NCI-H1417 (cell line): ENCODE data around the gene KCNQ4.

Source experiments
- DNase-seq, 3 experiments: peaks; one replicate each; lab custom pipeline; 2025; lab: John Stamatoyannopoulos, UW

Gene KCNQ4

DNA sequence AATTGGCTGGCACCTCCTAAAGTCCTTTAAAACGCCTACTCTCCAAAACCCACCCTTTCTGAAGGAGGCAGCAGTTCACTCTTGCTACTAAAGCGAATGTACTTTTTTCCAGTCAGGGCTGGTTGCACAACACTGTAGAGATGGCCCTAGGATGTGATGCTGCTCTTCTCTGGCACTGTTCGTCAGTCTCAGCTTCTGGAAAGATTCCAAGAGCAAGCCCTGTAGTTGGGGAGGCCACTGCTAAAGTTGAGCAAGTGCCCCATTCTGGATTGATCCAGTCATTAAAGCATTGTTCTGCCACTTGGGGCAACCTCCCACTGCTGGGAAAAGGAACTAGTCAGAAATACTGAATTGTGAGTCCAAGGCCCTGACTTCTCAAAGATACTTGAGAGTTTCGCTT lies 28.5 kb upstream of the KCNQ4 start:
- DNase-seq = no peak

DNA sequence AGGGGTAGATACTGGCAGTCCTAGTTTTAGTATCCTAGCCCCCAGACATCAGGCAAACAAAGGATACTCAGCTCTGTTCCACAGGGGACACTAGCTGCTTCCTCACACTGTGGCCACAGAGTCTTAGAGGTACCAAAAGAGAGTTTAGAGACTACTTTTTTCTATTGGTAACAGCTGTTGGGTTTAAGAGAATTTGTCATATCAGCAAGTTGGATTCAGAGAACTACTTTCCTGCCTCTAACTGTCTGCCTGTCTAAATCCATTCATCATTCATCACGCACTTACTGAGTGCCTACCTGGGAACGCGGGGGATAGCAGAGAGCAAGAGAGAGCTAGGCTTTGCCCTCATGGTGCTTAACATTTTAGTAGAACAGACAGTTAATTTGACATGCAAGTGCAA lies 27.1 kb upstream of the KCNQ4 start:
- DNase-seq = no peak

DNA sequence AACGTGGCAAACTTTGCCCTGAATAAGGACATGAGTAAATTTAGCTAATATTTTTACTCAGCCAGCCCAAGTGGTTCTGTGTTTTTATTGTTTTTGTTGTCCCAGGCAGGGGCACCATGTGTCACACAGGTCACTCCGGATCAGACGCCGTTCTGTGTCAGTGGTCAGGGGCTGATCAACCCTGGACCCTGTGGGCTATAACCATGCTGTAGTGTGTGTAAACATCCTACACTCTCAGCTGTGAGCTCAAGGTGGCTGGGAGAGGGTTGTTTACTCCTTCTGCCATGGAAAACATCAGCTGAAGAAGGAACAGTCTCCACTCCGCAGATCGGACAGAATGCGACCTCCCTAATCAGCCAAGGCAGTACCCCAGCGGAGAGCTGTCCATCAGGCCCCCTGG lies 26.5 kb upstream of the KCNQ4 start:
- DNase-seq = no peak

DNA sequence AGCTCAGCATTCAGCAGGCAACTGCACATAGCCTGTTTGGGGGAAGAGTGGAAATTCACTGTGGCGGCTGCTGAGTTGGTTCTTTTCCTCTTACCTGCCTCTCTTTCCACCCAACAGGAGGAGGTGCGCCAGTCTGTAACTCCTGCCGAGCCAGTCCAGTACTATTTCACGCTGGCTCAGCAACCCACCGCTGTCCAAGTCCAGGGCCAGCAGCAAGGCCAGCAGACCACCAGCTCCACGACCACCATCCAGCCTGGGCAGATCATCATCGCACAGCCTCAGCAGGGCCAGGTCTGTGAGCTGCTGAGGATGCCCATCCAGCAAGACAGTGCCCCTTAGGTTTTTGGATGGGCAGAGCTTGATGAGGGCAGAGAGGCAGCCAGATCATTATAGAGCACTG lies 25.6 kb upstream of the KCNQ4 start:
- no peak for DNase-seq

DNA sequence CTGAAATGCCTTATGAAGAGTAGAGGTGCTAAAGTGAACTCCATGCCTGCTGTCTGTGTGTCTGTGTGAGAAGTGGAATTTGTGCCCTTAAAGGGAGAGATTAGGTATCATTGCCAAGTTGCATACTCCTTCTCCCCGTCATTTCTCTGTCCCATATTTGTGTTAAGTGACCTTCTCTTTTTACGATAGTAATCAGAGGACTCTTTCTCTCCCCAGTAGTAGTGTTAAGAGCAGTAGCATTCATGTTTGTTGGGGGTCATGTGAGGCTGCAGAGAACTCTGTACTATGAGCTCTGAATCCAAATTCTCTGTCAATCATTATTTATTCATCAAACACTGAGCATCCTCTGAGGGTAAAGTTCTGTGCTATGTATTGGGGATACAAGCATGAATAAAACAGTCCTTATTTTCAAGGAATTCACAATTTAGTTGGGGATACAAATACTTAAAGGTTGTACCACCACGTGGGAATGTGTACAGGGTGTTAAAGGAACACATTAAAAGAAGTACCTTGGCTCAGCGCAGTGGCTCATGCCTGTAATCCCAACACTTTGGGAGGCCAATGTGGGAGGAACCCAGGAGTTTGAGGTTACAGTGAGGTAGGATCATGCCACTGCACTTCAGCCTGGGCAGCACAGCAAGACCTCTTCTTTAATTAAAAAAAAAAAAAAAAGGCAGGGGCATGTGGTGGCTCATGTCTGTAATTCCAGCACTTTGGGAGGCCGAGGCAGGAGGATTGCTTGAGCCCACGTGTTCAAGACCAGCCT lies 24.8 kb upstream of the KCNQ4 start:
- no peak for DNase-seq

DNA sequence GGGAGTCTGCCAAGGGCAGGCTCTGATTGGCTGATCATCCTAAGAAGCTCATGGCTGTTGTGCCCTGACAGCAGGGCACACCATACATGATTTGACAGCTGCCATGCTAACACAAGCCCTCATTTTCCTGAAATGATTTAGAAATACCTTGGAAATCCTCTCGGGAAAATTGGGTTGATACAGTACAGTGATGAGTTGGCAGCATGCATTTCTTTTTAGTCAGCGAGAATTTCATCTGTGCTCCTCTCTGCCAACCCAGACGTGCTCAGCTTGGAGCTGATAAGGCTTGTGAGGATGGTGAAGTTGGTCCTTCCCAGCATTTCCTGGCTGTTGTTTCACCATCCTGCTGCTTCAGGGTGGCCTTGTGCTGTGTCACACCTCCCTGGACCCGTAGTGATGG lies 22.6 kb upstream of the KCNQ4 start:
- DNase-seq = no peak

DNA sequence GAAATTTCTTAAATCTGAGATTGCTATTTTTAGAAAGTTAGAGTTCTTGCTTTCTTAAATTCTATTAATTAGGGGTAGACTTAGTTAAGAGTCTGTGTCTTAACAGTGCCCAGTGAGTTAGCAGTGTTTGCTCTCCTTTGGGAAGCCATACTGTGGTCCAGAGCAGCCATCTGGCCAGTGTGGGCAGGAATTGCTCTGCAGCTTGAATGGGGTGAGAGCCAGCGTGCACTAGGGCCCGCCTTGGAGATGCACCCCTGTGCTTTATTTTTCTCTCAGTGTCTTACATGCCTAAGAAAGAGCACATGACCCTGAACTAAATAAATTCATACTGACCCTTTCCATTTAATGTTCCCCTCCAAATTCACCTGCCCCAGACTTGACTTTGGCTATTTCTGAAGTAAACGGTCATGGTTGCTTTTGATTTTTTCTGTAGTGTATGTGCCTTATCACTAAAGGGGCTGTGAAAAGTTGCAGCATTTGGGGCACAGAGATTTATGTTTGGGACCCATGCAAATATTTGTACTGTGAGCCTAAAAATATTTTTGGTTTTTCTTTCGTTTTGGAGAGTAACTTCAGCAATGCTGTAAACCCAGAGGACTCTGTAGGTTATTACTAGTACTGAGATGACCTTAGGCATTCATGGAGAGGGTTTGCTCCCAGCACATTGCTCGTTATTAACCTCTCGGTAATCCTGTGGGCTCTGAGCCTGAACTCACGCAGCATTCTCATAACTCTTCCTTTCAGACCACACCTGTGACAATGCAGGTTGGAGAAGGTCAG lies 21.3 kb upstream of the KCNQ4 start:
- no peak for DNase-seq

DNA sequence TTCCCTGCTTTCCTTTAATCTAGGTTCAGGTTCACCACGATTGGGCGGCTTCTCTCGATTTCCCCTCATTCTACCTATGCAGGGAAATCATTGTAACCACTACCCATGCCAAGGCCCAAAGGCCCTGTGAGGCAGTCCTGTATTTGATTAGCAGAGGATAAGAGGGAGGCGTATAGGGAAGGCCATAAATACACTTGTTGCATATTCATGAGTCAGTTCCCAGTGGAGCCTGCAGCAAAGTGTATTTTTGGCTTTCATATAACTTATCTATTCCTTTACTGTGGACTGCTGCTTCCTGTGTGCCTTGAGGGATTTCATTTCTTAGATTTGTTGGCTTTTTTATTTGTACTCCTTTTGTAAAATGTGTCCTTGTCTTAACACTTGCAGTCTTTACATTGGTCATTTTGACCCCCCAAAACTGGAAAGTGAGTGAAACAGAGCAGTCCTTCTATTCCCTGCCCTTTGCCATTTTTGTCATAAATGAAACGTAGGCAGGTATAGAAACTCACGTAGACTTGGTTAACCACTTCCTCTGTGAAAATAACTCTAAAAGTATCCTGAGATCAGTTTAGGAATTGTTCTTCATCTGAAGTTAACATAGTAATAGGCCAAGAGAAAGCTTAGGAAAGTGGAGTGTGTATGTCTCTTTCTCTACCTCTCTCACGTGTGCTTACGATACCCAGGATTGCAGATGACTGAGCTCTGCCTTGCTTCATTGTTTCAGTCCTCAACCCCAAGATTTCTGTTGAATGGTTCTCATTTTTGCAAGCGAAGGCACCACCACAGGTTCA lies 19.6 kb upstream of the KCNQ4 start:
- no peak for DNase-seq

DNA sequence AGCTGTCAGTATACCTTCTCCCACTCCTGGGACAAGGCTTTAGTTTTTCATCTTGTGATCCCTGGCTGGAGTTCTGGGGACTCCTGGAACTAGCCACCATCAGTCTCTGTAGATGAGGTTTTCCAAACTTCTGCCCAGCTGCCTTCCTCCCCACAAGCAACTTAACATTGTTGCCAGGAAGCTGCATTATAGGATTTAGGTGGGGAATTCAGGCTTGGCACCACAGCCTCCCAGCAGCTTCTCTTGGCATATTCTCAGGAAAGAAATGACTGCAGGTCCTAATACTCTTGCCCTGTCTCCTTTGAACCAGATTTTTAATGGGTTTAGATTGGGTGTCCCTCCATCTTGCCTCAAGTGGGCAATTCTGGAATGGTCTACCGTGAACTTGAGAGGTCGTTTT lies 18.6 kb upstream of the KCNQ4 start:
- DNase-seq = no peak

DNA sequence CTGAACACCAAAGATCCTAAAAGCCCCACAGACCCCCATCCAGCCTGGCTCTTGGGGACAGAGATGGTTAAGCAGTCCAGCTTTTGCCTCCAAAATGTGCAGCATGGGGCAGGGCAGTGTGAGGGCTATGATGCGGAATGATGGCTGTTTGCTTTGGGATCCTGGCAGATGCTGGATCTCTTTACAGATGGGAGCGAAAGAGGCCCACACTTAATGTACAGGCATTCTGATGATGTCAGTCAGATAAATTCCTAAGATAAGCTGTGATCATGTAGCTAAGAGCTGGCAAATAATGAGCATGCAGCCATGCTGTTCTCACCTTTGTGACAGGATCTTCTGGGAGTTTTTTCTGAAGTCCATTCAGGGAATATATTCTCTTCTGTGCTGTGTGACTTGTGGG lies 17.6 kb upstream of the KCNQ4 start:
- DNase-seq = no peak

DNA sequence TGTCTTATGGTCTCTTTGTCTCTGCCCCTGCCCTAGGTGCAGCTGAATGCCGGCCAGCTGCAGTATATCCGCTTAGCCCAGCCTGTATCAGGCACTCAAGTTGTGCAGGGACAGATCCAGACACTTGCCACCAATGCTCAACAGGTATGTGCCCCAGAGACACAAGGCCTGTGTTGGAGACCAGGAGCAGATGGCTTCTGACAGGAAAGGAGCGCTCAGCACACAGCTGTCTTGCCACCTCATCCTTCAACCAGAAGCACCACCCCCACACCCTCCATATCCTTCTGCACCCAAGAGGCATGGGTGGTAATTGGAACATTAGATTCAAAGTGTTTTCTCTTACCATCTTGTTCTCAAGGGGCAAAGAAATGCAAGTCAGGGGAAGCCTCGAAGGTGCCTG lies 17.0 kb upstream of the KCNQ4 start:
- DNase-seq = no peak

DNA sequence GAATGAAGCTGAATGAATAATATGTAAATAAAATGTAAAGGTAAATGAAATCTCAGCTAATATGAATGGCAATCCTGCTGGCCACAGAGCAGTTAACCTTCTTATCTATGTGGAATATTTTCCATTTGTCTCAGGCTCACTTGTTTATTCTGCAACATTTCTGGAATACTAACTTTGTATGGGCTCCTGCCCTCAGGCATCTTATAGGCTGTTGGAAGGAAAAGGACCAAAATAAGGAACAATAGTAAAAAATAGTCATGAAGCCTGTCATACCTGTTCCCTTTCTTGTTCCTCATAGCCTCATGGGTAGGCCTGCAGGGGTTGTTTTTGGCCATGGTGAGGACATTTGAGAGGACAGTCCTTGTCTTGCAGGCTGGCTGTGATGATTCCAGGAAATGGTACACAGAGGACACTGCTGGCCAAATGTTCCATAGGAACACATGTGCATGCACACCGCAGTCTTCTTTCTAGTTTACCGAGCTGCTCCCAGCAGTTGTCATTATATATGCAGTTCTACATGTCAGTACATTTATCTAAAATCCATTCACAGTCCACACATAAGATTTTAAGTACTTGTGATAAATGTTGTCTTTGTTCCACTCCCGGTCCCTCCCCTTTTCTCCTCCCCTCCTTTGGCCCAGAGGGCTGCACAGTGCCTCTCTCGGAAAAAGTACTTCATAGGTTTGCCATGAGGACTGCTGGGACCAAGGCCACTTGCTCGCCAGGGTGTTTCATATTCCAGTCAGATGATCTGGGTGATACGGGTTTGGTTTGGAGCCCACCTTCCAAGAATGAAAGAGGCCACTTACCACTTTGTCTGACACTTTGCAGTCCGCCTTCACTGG lies 15.2 kb upstream of the KCNQ4 start:
- DNase-seq = no peak

DNA sequence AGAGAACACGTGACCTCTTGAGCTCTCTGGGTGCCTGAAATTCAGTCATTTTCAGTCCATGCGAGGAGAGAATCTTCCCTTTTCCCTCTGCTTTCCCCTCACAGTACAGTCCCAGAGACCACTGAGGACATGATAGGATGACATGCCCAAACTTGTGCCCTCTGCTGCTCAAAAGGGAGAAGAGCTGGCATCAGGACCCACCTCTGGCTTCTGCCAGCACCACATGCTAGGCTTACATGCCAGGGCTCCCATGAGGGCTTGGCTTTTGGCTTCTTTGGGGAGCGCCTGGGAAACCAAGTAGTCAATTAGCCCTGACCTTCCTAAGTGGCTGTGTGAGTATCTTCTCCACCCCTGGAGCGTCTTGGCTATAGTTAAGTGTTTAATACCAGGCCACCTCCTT lies 13.8 kb upstream of the KCNQ4 start:
- DNase-seq = peak in 1 of 3 experiments; percentile 7

DNA sequence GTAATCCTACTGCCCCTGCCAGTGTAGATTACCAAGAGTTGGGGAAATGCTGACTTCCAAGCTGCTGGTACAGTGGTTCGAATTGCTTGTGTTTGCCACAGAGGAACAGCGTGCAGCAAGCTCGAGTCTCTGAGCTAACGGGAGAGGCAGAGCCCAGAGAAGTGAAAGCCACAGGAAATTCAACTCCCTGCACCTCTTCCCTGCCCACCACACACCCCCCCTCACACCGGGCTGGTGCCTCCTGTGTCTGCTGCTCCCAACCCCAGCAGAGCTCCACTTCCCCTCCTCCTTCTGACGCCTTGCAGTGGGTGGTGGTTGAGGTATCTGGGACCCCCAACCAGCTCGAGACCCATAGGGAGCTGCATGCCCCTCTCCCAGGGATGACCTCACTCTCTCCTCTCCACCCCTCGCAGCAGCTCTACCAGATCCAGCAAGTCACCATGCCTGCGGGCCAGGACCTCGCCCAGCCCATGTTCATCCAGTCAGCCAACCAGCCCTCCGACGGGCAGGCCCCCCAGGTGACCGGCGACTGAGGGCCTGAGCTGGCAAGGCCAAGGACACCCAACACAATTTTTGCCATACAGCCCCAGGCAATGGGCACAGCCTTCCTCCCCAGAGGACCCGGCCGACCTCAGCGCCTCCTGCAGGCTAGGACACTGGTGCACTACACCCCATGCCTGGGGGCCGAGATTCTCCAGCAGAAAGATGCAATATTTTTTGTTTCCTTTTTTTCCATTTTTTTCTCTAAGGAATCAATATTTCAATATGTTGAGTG lies 13.1 kb upstream of the KCNQ4 start:
- DNase-seq = no peak

DNA sequence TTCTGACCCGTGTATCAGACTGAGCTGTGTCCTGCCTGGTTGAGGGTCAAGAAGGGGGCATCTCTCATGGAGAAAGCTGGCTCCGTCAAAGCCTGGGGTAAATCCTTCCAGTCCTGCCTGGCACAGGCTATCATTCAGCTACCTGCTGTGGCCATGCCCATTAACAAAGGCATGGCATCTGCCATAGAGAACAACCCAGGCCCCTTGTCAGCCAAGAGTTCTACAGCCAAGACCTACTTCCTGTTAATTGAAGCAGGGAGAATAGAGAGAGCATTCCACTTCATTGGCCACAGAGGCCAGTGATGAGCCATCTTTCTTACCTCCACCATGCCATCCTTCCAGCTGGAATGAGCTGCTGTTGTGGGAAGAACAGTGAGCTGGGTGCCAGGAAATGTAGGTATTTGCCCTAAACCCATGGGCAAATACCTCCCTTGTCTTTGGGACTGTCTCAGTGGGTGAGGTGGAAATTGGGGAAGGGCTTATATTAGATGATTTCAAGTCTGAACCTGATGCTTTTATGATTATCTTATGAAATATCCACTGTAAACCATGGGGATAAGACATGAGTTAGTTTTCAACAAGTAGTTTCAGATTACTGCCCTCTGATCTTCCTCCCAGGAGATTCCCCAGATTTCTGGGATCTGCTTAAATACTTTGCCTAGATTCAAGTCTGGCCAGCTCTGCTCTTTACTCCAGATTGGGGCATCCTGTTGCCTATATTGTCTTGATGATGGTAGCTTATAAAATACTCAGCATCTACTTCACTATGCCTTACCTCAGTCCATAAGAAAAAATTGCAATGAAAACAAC lies 11.2 kb upstream of the KCNQ4 start:
- no peak for DNase-seq

DNA sequence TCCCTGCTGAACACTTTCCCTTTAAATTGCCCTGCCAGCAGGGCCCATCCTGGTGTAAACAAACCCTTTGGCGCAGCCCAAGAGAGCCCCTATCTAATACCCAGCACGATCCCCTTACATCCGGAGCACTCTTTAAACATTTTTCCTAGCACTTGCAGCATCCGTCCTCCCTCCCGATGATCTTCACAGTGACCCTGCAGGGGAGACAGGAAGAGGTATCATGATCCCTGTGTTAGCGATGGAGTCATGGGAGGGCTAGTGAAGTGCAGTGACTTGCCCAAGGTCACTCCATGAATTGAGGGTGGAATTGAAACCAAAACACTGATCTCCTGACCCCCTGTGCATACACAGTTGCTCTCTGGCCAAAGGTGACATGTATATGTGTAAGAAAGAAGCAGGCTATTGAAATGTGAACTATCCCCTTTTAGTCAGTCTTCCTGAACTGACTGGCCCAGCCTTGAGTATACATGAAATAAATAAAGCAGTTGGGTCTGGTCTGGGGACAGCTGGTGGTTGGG lies 9.8 kb upstream of the KCNQ4 start:
- DNase-seq = no peak

DNA sequence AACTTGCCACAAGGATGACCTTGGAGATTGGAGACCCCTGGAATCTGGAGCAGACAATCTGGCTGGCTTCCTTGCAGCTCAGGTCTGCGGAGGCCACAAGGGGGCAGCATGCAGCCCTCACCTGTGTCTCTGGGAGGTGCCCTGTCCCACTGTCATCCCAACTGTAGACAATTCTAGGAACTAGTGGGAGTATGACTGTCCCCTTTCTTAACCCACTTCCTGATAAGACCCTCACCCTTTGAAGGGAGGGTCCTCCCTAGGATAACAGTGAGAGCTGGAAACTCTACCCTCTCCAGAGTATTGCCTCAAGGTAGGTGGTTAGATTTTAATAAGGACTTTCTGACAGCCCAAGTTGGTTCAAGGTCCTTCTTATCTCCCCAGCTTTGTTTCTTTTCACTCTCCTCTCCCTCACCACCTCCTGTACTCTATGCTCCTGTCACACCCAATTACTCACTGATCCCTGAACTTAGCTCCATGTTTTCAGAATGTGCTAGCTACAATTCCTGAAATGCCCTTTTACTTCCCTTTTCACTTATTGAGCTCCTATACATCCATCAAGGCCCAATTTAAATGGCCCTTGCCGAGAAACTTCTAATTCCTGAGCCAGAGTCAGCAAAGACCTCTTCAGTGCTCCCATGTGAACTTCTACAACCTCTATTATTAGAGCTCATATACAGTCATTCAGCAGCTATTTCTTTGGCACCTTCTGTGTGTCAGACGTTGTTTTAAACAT lies 9.2 kb upstream of the KCNQ4 start:
- DNase-seq = peak in 2 of 3 experiments; percentile 20 to 49

DNA sequence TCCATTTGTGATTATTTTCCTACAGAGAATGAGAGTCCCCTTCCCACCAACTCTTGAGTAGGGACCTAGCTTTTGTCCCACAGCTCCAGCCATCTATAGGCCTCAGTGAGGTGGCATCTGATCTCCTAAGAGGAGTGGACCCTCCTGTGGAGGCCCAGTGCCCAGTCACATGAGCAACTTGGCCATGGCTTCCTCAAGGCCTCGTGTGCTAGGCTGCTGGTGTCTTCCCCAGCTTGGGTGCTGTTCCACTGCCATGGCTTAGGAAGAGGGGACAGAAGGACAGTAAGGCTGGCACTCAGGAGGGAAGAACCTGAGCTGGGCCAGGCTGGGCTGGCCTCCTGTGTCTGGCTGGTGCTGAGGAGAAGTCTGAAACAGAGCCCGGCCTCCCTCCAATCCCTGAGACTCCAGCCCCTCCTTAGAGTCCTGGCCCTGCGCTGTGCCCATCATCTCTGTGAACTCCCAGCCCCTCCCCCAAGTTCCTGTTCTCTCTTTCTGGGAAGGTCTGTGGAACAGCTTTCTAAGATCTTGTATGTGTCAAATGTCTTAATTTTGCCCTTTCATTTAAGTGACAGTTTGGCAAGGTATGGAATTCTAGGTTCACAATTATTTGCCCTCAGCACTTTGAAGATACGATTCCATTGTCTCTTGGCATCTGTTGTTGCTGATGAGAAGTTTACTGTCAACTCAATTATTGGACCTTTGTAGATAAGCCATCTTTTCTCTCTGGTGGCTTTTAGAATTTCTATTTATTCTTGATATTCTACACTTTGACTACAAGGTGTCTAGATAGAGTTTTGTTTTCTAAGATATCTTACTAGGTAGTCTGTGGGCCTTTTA lies 7.1 kb upstream of the KCNQ4 start:
- no peak for DNase-seq
